HG03558 (cell line): Measurements from ENCODE around the gene LOC101059915.
"Not testable (repeated sequence)": the region's sequence is repeated elsewhere in the genome, so short reads cannot be mapped to it uniquely, and the experiment has no call there.

Experiments
- ATAC-seq: cut with Tn5 transposase; IDR thresholded peaks from one replicate; pipeline ENCODE4 v1.9.1; 2021; ENCODE audit warnings: moderate number of reproducible peaks; ENCODE audit not compliant: unreplicated experiment; ENCODE audit errors: extremely low read depth

LOC101059915 gene

GRCh38 chrX:71637848-71638247 lies 29.5 kb upstream of the LOC101059915 start:
- no peak for ATAC-seq

- ATAC-seq: no peak
Measured at GRCh38 chrX:71638409-71638808, 28.9 kb upstream of the LOC101059915 start.

- ATAC-seq: no peak
Measured at GRCh38 chrX:71640002-71640401, 27.3 kb upstream of the LOC101059915 start.

GRCh38 chrX:71644406-71644805 lies 22.9 kb upstream of the LOC101059915 start:
- ATAC-seq: not testable (repeated sequence)

GRCh38 chrX:71650333-71650969 lies 16.9 kb upstream of the LOC101059915 start:
- no peak for ATAC-seq

GRCh38 chrX:71652405-71652804 lies 14.9 kb upstream of the LOC101059915 start:
- no peak for ATAC-seq

- ATAC-seq: no peak
Measured at GRCh38 chrX:71653344-71653743, 14.0 kb upstream of the LOC101059915 start.

GRCh38 chrX:71657267-71657666 lies 10.1 kb upstream of the LOC101059915 start:
- no peak for ATAC-seq

- ATAC-seq: no peak
Measured at GRCh38 chrX:71659342-71659741, 8.0 kb upstream of the LOC101059915 start.

GRCh38 chrX:71659959-71660358 lies 7.4 kb upstream of the LOC101059915 start:
- no peak for ATAC-seq

GRCh38 chrX:71660562-71661416 lies 6.6 kb upstream of the LOC101059915 start:
- no peak for ATAC-seq

- ATAC-seq: no peak
Measured at GRCh38 chrX:71661919-71662318, 5.4 kb upstream of the LOC101059915 start.

- not testable (repeated sequence) for ATAC-seq
Measured at GRCh38 chrX:71662654-71663053, 4.7 kb upstream of the LOC101059915 start.

- not testable (repeated sequence) for ATAC-seq
Measured at GRCh38 chrX:71663238-71663637, 4.1 kb upstream of the LOC101059915 start.

- ATAC-seq: not testable (repeated sequence)
Measured at GRCh38 chrX:71664202-71664601, 3.1 kb upstream of the LOC101059915 start.

- ATAC-seq: no peak
Measured at GRCh38 chrX:71664889-71665491, 2.4 kb upstream of the LOC101059915 start.

- no peak for ATAC-seq
Measured at GRCh38 chrX:71665747-71666146, 1.6 kb upstream of the LOC101059915 start.

GRCh38 chrX:71666240-71667223 lies 814 bp upstream of the LOC101059915 start:
- ATAC-seq: no peak

GRCh38 chrX:71668248-71668595 lies 876 bp downstream of the LOC101059915 start:
- ATAC-seq: no peak

- no peak for ATAC-seq
Measured at GRCh38 chrX:71669492-71669891, 2.1 kb downstream of the LOC101059915 start.
